ENCODE results near the gene ELN. TPM values are rescaled to one million over a fixed set of nuclear protein-coding genes. Genes with fewer than 3 reads are reported as not detected.
"Not testable (repeated sequence)": the region's sequence is repeated elsewhere in the genome, so short reads cannot be mapped to it uniquely, and the experiment has no call there.

Gene ELN
- total RNA-seq, 1 donor from 2014 or later = 95.5 TPM

DNA sequence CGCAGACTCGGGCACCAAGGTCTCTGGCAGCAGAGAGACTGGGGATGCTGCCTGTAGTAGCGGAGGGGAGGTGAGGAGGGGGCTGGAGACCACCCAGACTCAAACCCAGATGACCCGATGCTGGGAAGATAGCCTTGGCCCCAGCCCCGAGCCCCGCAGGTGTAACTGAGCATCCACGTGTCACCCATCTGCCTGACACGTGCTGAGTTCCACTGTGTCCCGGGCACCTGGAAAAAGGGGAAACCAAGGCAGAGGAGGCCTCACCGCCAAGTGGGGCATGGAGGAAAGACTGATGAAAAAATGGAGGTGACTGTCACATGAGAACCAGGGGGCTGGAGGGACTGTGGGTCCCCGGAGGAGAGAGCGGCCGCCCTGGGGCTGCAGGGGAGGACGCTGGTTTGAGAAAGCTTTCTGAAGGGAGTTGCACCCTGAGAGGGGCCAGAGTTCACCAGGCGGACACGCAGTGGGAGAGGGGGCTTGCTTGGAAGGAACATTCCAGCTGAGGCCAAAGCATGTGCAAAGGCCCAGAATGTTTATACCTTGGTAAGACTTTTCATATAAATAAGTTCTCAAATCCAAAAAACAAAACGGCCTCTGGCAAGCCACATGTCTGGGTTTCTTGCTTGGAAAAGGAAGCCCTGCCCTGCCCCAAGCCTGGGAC lies 27.4 kb upstream of the ELN start:
- DNase-seq (ENCODE audit: low spot score) = no peak

DNA sequence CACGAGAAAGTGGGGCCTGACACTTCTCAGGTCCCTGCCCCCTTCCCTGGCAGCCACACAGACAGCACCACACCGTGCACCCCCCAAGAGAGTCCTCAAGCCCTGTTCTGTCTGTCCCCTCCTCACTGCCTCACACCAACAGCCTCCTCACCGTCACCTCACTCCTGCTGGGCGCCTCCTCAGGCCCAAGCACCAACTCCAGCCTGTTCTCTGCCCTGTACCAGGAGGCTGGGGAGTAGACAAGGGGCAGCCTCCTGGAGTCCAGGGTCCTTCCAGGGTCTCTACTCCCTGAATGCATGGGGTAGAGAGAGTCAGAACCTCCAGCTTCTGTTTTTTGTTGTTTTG lies 26.9 kb upstream of the ELN start:
- DNase-seq (ENCODE audit: low spot score) = no peak

DNA sequence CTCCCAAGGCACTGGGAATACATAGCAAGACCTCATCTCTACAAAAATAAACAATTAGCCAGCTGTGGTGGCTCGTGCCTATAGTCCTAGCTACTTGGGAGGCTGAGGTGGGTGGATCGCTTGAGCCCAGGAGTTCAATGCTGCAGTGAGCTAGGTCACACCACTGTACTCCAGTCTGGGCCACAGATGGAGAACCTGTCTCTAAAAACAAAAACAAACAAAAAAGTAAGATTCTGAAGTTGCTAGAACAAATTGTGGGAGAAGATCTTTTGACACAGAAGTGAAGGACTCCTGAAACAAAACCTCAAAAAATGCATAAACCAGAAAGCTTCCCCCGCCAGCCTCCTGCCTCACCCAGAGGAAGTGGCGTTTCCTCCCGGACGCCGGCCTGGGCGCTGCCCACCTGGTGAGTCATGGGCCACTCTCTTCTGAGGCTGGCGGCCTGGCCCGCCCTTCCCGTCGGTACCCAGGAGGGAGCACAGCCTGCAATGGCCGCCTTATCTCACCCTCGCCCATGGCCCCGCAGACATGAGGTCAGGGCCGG lies 25.4 kb upstream of the ELN start:
- no peak for DNase-seq (ENCODE audit: low spot score)

DNA sequence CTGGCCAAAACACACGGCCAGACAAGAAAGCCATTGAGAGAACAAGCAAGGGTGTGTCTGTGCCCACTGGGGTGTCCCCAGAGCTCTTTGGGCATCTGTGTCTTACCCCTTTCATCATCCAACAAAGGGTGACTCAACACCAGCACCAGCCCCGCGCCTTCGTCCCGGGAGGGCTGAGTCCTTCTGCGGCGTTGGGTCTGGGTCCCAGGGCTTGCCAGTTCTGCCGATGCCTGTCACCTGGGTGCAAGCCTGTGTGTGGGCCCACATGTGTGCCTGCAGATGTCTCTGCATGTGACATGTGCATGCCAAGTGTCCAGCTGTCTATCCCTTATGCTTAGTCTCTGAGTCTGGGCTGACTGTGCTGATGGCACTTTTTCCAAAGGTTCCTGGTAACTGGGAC lies 24.4 kb upstream of the ELN start:
- no peak for DNase-seq (ENCODE audit: low spot score)

DNA sequence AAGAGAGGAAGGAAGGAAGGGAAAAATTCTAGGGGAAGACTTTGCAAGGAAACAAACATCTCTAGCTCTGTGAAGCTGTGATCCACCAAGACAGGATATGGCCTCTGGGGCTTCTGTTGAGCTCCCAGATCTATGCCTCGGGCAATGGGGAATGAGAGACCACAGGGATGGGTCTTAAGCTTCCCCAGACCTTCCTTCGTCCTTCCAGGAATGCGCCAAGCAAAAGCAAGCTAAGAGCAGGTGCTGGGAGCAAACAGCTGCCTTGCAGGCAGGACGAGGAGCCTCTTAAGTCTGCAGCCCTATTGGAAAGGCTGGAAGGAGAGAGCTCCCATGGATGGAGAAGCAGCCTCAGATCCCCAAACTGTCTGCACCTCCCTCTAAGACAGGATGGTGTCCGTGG lies 21.9 kb upstream of the ELN start:
- DNase-seq (ENCODE audit: low spot score) = no peak

DNA sequence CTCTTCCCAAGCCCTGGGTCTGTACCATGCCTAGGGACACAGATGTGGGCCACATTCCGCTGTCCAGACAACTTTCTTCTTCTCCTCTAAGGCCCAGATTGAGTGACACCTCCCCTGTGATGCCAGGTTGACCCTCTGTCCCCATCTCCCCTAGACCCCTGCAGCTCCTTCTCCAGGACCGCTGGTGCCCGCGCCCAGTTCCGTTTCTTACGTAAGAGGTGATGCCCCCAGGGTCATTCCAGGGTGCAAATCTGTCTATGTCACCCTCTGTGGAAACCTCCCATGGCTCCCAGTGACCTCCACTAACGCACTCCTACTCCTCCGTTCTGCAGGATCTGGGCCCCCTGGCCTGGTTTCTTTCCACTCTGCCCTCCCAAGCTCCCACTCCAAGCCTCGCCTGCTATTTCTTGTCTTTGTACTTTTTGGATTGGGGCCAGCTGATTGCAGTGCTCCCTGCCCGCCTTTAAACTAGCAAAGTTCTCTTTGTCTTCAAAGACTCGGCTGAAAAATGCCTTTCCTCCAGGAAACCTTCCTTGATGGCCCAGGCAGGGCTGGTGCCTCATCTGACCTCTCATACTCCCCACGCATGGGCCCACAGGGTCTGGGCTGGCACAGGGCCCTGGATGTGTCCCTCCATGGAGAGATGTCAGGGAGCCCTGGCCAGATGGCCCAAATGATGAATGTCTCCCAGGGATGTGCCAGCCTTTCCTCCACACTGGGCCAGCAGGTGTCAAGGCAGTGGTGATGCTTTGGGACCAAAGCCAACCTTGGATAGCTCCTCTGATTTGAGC lies 21.3 kb upstream of the ELN start:
- no peak for DNase-seq (ENCODE audit: low spot score)

DNA sequence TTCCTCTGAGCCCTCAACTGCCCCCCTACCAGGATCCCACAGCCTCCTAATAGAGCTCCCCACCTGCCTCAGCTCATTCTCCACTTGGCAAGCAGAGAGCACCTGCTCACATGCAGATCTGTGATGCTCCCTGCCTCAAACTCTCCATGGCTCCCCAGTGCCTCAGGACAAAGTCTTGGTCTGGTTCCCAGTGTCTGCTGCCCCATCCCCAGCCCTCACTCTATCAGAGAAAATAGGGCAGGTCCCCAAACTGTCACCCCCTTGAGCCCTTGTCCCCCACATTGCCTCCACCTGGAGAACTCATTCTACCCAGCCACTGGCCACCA lies 20.8 kb upstream of the ELN start:
- DNase-seq (ENCODE audit: low spot score) = no peak

DNA sequence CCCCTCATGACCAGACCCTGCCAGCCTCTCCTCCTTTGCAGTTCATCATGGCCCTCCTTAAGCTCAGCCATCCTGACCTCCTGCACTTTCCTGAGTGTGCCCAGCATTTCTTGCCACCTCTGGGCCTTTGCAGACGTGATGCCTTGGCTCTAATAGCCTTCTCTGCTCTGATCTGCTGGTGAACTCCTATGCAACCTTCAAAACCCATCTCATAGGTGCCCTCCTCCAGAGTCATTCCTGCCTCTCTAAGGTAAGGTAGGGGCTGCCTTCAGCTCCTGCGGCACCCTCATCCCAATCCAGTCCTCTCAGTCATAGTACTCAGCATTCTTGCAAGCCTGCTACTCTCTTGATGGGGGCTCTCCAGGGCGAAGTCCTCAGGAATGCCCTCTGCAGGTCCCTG lies 19.3 kb upstream of the ELN start:
- no peak for DNase-seq (ENCODE audit: low spot score)

DNA sequence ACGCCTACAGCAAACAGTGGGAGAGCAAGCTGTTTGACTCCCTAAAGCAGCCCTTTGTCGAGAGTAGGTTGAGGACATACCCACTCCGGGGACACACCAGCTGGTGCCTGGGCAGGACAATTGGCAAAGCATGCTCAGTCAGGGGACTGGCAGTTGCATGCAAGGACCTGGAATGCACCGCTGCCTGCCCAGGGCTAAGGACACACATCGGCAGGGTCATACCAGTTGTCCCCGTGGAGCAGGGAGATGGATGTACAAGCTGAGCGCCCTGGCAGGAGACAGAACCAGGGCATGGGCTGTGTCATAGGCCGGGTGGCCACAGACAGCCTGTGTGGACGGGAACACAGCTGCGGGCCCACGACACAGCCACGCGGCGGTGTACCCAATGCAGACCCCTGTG lies 18.3 kb upstream of the ELN start:
- no peak for DNase-seq (ENCODE audit: low spot score)

DNA sequence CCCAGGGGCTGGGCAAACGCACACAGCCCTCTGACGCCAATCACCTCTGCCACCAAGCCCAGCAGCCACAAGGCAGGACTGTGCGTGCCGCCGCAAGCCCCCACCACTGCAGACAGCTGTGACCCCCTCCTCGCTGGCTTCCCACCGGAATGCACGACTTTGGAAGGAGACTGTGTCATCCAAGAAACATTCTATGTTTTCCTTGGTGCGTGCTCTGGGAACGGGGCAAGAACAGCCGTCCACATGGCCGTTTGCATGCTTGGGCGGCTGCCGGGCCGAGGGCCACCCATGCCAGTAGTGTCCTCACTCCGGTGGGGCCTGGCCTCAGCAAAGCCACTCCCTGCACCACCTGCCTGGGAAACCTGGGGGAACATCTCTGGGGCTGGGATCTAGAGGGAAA lies 17.6 kb upstream of the ELN start:
- no peak for DNase-seq (ENCODE audit: low spot score)

DNA sequence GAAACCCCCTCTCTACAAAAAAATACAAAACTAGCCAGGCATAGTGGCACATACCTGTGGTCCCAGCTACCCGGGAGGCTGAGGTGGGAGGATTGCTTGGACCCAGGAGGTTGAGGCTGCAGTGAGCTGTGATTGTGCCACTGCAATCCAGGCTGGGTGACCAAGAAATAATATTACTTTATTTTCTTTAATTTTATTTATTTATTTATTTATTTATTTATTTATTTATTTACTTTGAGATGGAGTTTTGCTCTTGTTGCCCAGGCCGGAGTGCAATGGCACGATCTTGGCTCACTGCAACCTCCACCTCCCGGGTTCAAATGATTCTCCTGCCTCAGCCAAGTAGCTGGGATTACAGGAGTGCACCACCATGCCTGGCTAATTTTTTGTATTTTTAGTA lies 16.6 kb upstream of the ELN start:
- DNase-seq (ENCODE audit: low spot score) = not testable (repeated sequence)

DNA sequence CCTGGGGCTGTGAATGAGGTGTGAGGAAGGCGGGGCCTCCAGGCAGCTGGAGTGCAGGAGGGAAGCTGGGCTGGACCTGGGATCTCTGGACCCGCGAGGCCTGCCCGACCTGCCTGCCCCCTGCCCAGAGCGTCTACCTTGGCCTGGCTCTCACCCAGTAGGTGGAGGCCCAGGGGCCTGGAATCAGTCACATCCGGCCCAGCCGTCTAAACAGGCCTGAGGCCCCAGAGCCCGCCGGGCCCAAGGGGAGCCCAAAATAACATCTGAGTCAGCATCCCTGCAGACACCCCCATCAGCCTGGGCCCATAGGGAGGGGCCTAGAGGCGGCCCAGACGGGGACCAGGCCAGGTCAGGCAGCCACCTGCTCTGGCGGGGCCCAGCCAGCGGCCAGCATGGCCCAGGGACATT lies 15.1 kb upstream of the ELN start:
- DNase-seq (ENCODE audit: low spot score) = no peak

DNA sequence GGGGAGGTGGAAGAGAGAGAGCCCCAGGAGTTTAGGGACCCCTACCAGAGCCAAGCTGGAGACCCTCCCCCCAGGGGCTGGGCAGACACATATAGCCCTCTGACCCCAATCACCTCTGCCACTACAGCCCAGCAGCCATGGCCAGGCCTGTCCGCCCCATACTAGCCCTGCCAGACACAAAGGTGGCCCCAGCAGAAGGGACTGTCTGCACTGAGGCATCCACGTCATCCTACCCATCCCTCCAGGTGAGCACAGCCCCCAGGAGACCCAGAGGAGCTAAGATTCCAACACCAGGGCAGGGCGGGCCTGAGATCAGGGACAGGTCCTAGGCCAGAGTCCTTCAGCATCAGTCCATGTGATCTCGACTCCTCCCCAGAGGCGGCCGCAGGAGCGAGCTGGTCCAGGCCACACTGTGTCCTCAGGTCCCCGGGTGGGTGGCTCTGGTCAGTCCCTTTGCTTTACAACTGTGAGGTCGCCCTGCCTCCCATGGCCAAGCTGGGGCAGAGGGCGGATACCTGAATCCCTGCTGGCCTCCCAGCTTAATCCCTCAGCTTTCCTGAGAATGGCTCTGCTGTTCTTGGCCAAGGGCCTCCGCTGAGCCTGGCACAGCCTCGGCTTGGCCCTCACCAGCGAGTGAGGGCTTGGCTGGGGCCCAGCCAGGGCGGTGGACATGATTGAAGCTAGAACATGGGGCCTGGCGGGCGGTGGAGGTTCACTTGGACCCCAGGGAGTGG lies 14.3 kb upstream of the ELN start:
- DNase-seq (ENCODE audit: low spot score) = no peak

DNA sequence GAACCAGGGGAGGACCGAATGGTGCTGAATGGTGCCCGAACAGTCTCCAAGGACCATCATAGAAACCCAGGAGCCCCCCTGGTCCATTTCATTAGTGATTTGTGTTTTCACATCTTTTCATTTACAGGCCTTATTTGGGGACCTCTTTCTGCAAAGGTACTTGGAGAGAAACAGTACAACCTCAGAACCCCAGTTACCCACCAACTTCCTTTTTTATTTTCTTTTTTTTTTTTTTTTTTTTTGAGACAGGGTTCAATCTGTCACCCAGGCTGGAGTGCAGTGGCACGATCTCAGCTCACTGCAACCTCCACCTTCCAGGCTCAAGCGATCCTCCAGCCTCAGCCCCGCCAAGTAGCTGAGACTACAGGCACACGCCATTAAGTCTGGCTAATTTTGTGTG lies 13.0 kb upstream of the ELN start:
- DNase-seq (ENCODE audit: low spot score) = no peak

DNA sequence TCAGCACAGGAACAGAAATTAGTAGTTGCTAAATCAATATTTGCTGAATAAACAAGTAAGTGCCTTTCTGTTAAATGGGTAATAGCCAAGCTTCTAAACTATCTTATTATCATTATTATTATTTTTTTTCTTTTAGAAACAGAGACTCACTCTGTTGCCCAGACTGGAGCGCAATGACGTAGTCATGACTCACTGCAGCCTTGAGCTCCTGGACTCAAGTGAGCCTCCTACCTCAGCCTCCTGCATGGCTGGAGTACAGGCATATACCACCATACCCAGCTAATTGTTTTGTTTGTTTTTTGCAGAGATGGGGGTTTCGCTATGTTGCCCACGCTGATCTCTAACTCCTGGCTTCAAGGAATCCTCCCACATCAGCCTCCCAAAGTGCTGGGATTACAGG lies 12.3 kb upstream of the ELN start:
- DNase-seq (ENCODE audit: low spot score) = no peak

DNA sequence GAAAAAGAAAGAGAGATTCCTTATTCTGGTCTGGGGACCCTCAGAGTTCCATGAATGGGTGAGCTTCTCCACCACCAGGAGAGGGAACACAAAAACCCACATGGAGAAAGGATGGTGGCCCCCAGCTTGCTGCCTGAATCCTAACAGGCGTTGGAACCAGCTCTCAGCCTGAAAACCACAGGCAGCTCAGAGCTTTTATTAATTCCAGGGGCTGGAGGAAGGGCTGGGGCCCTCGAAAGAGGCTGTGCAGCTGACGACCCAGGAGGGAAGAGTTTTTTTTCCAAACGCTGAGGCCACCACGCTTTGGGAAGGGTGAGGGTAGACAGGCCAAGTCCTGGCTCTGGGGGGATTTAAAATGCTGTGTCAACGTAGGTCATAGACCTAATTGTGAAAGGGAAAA lies 10.8 kb upstream of the ELN start:
- no peak for DNase-seq (ENCODE audit: low spot score)

DNA sequence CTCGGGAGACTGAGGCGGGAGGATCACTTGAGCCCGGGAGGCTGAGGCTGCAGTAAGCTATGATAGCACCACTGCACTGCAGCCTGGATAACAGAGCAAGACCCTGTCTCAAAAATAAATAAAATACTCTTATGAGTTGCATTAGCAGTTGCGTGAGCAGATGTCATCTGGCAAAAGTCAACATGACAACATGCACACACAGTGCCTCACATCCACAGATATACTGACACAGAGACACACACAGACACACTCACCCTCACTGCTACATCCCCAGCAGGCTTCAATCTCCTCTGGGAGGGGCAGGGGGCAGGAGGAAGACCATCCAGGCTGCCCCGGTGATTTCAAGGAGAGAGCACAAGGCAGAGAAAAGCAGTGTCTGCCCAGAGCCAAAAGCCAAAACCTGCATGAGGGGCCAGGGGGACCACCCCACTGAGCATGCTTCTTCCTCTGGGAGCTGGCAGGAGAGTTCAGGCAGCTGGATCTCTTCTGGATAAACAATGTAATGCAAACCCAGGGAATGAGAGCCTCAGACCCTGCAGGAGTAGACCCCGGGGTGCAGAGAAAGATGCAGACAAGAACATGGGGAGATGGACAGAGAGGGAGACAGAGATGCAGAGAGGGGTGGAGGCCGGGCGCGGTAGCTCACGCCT lies 9.6 kb upstream of the ELN start:
- DNase-seq (ENCODE audit: low spot score) = no peak

DNA sequence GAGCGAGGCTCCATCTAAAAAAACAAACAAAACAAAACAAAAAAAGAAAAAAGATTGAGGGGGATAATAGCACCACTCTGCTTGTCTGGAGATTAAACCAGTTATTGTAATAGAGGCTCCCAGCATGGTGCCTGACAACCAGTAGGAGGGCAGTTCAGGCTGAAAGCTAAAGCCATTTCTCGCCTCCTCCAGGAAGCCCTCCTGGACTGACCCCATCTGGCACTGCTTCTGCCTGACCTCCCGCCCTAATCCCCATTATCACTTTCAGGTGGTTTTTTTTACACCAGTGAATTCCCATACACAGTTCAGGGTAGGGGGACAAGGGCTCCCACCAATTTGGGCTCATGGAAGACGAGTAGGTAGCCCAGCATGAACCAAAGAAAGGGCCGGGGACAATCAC lies 8.8 kb upstream of the ELN start:
- no peak for DNase-seq (ENCODE audit: low spot score)

DNA sequence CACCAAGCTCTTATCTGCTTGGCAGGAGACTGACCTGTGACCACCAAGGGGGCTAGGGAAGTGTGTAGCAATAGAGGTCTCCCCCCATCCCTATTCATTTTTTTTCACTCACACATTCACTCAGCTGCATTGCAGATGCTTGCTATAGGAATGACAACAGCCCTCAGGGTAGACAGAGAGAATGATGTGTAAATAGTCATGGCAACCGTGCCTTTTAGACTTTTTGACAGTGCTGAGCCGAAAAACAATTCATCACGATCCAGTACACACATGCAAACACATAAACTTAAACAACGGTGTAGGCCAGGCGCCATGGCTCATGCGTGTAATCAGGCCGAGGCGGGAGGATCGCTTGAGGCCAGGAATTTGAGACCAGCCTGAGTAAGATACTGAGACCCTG lies 7.6 kb upstream of the ELN start:
- no peak for DNase-seq (ENCODE audit: low spot score)

DNA sequence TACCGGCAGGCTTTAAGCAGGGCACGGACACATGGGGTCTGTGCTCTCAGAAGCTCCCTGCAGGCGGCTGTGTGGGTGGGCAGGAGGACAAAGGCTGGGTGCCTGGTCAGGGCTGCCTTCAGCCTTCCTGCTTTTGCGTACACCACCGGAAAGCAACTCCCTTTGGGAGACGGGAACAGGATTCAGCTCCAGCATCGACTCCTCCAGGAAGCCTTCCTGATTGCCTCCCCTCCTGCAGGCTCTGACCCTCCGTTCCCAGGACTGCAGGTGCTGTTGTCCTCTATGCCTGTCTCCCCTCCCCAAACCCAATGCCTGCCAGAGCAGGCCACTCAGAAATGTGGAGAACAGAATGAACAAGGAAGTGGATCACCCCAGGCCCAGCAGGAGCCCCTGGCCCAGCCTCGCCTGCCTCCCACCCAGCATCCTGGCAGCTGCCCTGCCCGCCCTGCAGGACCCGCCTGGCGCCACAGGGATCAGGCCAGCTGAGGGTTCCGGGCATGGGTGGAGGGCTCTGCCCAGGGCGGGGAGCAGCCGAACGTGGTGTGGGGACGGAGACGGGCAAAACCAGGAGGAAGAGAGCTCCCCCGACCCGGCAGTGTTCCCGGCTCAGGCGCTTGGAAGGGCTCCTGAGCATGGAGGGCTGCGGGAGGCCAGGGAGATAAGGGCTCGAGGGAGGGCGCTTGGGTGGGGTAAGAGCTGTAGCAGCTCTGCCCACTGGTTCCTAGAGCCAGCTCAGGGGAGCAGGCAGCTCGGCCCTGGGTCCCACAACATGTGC lies 6.2 kb upstream of the ELN start:
- DNase-seq (ENCODE audit: low spot score) = no peak

DNA sequence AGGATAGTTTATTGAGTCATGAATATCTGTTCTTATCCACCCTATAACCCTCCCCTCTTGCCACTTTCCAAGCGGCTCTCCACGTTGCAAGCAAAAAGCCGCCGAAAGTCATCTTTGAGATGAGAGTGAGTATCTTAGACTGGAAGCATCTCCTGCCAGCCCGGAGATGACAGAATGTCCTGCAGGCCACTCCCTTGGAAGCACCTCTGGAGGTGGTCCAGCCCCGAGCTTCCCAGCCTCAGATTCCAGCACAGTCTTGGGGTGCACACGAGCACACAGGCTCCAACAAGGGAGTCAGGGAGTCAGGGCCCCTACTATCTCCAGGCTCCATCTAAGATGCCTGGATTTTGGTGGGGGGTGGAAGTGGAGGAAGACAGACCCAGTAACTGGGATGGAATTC lies 5.5 kb upstream of the ELN start:
- DNase-seq (ENCODE audit: low spot score) = no peak

All from mesenteric fat pad (tissue), 1 donor.